ENCODE measurements around the gene DAZAP2.
"Not testable (repeated sequence)": the region's sequence is repeated elsewhere in the genome, so short reads cannot be mapped to it uniquely, and the experiment has no call there.

The DAZAP2 gene

GRCh38 chr12:51217133-51217967 lies 21.3 kb upstream of the DAZAP2 start:
- DNase-seq (ENCODE audit: low read depth in 2 of 2), result peak in 1 of 2 donors; percentile 17

GRCh38 chr12:51217968-51218606 lies 20.5 kb upstream of the DAZAP2 start, which contains the start of gene POU6F1:
Gene POU6F1, minus strand, starts transcription at chr12:51218062. Its CDS starts 11,226 bp downstream, at chr12:51206836.
- peak in 1 of 2 donors; percentile 45 for DNase-seq (ENCODE audit: low read depth in 2 of 2)

DNA sequence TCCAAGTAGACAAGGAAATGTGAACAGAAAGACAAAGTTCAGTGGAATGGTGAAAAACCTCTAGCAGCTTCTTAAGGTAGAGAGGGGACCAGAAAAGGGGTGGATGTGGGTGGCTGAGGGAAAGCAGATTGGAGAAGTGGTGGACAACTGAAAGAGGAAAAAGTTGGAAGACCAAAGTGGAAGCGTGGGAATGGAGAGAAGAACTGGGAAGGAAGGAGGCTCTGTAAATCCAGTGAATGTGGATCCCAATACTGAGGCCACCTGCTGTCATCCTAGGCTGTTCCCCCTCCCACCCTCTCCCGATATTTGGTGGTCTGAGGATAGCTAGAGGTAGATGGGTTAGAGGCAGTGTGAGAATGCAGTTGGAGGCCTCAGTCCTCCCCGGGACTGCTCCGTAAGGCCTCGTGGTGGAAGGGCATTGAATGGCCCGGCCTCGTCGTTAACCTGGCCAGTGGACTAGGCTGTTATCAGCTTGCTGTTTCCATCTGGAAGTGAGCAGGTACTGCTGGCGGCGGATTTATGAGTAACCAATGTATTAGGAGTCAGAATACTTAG lies 19.9 kb upstream of the DAZAP2 start:
- no peak for DNase-seq (ENCODE audit: low read depth in 2 of 2)

- no peak for DNase-seq (ENCODE audit: low read depth in 2 of 2)
Observed at GRCh38 chr12:51219322-51219721, 19.3 kb upstream of the DAZAP2 start.

DNA sequence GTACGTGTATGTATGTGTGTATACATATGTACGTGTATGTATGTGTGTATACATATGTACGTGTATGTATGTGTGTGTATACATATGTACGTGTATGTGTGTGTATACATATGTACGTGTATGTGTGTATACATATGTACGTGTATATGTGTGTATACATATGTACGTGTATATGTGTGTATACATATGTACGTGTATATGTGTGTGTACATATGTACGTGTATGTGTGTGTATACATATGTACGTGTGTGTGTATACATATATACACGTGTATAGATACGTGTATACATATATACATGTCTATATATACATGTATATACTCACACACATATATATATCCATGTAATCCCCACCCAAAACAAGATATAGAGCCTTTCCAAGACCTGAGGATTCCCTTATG lies 18.8 kb upstream of the DAZAP2 start:
- not testable (repeated sequence) for DNase-seq (ENCODE audit: low read depth in 2 of 2)

GRCh38 chr12:51222461-51222860 lies 16.2 kb upstream of the DAZAP2 start:
- no peak for DNase-seq (ENCODE audit: low read depth in 2 of 2)

- DNase-seq (ENCODE audit: low read depth in 2 of 2), result no peak
Observed at GRCh38 chr12:51224625-51225024, 14.0 kb upstream of the DAZAP2 start.

DNA sequence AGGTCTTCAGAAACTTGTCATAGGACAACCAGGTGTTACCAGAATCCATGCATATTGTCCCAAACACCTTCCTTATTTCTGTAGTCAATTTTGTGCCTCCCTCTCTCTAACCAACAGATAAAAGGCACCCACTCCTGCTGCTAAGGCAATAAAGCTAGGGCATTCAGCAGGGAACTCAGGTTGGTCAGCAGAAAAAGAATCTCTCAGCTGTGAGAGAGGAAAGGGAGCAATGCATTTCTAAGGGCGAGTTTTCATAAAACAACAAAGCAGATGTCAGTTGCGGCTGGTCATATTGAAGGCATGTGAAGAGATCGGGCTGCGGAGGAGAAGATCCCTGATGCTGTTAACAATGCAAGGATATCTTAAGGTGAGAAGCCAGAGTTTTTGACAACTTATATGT lies 13.4 kb upstream of the DAZAP2 start:
- no peak for DNase-seq (ENCODE audit: low read depth in 2 of 2)

DNA sequence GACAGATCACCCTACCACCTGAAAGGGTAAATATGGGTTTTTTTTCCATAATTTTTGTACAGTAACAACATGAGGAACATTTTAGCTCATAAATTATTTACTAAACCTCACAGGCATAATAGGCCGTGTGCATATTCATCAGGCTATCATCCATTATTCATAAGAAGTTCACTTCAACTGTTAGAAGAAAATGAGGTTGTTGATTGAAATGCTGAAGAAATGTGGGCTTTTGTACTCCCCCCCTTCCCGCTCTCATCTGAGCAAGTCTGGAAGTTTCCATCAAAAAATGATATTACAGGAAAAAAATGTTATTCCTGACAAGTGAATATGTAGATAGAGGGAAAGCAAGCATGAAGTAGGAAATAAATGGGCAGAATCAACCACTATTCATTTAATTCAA lies 12.9 kb upstream of the DAZAP2 start:
- no peak for DNase-seq (ENCODE audit: low read depth in 2 of 2)

GRCh38 chr12:51227112-51227511 lies 11.5 kb upstream of the DAZAP2 start:
- not testable (repeated sequence) for DNase-seq (ENCODE audit: low read depth in 2 of 2)

- no peak for DNase-seq (ENCODE audit: low read depth in 2 of 2)
Observed at GRCh38 chr12:51227962-51228361, 10.7 kb upstream of the DAZAP2 start.

DNA sequence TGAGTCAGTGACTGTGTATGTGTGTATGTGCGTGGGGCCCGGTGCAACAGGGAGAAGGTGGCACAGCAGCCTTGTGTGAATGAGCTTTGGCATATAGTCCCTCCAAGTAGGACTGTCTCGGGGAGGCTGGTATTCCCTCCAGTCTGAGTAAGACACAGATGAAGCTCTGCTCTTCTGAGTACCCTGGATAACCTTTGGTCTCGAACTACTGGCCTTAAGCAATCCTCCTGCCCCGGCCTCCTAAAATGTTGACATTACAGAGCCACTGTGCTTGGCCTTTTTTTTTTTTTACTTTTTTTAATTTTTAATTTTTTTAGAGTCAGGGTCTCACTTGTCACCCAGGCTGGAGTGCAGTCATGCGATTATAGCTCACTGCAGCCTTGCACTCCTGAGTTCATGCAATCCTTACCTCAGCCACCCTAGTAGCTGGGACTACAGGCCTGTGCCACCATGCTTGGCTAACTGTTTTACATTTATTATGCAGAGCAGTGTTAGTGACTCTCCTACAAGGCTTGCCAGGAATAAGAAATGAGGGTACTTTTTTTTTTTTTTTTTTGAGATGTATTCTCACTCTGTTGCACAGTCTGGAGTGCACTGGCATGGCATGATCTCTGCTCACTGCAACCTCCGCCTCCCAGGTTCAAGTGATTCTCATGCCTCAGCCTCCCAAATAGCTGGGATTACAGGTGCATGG lies 9.4 kb upstream of the DAZAP2 start:
- DNase-seq (ENCODE audit: low read depth in 2 of 2), result no peak

DNA sequence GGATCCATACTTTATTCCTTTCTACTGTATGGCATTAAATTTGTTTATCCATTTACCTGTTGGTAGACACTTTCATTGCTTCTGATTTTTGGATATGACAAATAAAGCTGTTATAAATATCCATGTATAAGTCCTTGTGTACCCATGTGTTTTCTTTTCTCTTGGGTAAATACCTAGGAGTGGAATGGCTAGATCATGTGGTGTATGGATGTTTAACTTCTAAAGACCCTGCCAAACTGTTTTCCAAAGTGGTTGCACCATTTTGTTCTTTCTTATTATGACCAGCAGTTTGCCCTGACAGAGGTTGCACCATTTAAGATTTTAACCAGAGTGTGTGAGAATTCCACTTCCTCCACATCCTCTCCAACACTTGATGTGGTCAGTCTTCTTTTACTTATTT lies 6.0 kb upstream of the DAZAP2 start:
- DNase-seq (ENCODE audit: low read depth in 2 of 2), result no peak

DNA sequence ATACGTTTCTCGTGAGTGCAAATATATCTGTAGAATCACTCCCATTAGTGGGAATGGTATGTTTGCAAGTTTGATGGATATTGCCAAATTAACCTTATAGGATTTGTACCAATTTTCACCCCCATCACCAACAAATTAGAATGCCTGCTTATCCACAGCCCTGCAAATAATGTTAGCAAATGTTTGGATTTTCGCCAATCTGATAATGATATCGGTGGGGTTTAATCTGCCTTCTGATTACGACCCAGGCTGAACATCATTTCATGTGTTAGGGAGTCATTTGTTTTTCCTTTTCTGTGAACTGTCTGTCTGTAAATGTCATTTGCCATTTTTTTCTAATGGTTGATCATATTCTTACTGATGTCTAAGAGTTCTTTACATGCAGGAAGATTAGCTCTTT lies 4.1 kb upstream of the DAZAP2 start:
- DNase-seq (ENCODE audit: low read depth in 2 of 2), result no peak

DNA sequence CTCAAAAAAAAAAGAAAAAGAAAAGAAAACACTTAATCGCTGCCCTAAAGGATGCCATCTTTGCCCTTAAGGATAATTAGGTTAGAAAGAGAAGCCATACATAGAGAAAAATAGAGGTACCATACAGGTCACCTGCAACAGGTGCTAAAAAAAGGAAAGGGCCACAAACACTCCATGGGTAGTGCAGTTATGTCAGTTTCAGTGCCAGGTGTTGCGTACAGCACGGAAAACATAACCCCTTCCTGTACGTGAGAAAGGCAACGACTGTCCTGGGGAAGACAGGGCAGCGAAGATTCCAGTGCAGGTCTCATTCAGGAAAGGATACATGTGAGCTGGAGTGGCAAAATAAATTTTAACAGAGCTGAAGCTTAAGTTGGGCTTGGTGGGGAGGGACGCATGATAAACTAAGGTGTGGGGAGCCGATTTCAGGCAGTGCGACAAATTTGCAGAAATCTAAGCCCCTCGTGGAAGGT lies 553 bp upstream of the DAZAP2 start:
- DNase-seq (ENCODE audit: low read depth in 2 of 2), result no peak

DNA sequence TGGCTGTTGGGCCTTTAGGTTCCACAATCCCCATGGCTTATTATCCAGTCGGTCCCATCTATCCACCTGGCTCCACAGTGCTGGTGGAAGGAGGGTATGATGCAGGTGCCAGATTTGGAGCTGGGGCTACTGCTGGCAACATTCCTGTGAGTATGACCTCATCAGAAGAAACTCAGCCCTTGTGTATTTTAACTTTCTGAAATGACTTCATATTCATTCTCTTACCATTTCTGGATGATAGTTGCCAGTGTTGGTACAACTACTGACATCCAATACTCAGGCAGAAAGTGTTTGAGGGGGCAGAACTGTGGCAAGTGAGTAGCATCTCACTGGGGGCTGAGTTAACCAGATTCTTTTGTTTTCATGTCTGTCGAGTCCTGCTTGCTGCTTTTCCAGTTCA lies 2.3 kb downstream of the DAZAP2 start:
- DNase-seq (ENCODE audit: low read depth in 2 of 2), result no peak

DNA sequence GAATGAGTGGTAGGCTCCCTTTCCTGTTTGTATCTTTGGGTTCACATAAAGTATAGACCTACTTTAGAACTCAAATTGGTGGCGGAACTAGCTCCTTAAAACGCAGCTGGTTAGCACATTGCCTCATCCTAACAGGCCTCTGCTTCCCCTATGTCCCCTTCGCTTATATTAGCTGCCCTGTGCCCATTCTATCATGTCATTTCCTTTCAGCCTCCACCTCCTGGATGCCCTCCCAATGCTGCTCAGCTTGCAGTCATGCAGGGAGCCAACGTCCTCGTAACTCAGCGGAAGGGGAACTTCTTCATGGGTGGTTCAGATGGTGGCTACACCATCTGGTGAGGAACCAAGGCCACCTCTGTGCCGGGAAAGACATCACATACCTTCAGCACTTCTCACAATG lies 3.5 kb downstream of the DAZAP2 start:
- DNase-seq (ENCODE audit: low read depth in 2 of 2), result no peak

- no peak for DNase-seq (ENCODE audit: low read depth in 2 of 2)
Observed at GRCh38 chr12:51242876-51243275, 4.2 kb downstream of the DAZAP2 start.

DNA sequence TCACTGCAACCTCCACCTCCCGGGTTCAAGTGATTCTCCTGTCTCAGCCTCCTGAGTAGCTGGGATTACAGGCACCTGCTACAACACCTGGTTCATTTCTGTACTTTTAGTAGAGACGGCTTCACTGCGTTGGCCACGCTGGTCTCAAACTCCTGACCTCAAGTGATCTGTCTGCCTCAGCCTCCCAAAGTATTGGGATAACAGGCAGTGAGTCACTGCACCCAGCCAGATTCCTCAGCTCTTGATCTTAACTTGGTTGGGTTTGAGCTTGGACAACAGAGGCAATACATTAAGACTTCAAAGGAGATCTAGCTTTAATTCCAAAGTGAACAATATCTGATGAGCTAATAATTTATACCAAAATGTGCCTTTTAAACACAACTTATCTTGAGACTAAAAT lies 5.6 kb downstream of the DAZAP2 start:
- no peak for DNase-seq (ENCODE audit: low read depth in 2 of 2)

- DNase-seq (ENCODE audit: low read depth in 2 of 2), result no peak
Observed at GRCh38 chr12:51245476-51246253, 7.0 kb downstream of the DAZAP2 start.

DNA sequence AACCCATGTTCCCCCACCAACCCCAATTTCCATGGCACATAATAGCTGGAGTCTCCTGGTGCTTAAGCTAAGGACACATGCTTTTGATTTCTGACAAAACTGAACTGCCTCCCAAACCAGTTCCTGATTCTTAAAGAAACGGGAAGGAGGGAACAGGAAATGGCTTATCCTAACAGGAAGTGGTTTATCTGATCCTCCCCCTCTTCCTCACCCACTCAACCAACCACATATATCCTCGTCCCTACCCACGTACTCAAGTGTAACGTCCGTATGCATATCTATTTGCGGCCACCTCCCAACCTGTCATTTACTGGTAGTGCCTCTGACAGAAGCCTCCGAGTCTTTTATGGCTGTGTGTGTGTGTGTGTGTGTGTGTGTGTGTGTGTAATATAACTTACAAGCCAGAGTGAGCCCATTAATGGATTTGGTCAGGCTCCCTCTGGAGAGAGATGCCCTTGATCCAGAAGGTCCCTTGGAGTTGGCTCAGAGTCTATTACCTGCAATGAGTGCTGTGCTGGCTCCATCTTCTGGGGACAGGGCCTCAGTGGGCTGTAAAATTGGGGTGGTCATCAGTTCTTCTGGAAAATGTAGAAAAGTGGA lies 7.7 kb downstream of the DAZAP2 start:
- no peak for DNase-seq (ENCODE audit: low read depth in 2 of 2)
